Measurements from ENCODE around the gene CERCAM.
"Not testable (repeated sequence)": the region's sequence is repeated elsewhere in the genome, so short reads cannot be mapped to it uniquely, and the experiment has no call there.

Gene CERCAM

DNA sequence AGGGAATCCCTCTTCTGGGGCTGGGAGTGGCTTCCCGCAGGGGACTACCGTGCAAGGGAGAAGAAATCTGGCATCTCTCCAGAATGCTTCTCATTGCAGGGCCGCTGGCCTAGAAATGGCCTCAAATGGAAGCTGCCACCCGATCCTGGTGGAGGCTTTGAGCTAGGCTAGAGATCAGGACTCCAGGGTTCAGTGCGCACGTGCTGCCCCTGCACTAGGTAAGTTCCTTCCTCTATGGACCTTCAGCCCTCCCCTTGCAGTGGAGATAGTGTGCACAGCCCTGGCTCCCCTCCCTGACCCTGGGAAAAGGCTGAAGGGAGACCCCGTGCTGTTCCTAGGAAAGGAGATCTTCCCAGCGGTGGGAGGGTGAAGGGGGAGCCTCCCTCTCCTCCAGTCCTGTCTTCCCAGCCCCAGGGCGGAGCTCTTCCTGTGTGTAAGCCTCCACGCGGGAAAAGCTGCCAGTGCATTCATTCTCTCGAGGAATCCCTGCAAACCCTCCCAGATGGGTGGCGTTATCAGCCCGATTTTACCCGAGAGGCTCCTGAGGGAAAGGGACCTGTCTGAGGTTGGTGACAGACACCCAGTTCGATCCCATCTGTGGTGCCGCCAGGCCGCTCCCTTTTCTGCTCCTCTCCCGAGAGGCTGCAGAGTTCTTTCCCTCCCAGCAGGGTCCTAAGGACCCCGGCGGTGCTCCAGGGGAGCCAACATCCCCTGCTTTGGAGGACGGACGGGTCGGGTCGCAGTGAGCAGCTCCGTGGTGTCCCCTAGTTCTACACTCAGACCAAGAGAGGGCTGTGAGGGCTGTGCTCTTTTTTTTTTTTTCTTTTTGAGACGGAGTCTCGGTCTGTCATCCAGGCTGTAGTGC is 1.4 kb upstream of the CERCAM start:
- DNase-seq, result peak; percentile 70

DNA sequence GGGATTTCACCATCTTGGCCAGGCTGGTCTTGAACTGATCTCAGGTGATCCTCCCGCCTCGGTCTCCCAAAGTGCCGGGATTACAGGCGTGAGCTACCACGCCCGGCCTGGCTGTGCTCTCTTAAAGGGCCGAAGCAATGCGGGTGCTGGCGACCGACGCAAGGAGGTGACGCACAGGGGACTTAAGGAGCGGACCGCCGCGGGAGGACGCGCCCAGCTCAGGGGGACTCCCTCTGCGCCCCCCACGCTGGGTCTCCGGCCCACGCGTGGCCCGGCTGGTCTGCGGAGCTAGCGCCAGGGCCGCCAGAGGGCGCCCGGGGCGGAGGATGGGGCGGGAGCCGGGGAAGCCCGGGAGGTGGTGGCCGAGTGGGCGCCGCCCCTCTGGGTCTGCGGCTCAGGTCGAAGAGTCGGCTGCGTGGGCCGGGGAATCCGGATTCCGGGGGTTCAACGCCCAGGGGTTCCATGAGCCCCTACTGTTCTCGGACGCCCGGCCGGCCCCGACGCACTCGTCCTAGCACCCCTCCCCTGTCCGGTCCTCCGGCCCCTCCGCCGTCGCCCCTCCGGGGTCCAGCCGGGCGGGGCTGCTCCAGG is 502 bp upstream of the CERCAM start:
- DNase-seq, result peak; percentile 34

DNA sequence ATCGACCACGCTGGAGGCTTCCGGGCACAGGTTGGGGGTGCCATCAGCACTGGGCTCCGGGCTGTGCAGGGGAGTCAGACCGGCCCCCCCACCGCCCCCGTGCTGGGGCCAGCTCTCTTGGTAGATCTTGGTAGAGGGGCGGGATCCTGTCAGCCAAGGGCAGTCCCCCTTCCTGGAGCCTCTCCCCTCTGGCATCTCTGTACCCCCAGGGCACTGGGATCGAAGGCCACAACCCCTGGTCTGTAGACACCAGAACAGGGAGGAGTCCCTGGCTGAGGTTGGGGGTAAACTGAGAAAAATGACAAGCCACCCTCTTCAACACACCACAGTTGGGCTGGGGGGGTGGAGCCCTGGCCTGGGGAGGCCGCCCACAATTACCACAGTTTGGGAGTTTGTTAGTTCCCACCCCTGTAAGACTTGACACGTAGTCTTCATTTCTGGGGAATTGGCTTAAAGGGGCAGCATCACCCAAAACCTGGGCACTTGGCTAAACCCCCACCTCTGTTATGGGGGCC is 882 bp downstream of the CERCAM start:
- no peak for DNase-seq

DNA sequence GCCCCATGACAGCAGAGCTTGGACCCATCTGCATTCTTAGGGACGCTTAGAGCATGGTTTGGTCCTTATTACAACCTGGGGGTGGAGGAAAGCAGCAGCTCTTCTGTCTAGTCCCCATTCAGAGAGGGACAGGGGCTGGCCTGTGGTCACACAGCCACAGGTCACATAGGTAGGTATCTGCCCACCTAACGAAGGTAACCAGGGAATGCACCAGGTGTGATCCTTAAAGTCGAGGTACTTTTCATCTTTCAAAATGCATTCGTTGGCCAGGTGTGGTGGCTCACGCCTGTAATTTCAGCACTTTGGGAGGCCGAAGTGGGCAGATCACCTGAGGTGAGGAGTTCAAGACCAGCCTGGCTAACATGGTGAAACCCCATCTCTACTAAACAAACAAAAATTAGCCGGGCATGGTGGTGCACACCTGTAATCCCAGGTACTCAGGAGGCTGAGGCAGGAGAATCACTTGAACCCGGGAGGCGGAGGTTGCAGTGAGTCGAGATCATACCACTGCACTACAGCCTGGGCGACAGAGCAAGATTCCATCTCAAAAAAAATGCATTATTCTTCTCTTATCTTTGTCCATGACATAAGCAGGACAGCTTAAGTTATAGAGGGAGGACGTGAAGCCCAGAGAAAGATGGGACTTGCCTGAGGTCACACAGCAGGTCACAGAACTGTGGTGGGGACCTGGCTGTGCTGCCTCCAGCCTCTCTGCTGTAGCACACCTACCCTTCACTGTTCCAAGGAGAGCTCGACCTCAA is 1.5 kb downstream of the CERCAM start:
- not testable (repeated sequence) for DNase-seq

DNA sequence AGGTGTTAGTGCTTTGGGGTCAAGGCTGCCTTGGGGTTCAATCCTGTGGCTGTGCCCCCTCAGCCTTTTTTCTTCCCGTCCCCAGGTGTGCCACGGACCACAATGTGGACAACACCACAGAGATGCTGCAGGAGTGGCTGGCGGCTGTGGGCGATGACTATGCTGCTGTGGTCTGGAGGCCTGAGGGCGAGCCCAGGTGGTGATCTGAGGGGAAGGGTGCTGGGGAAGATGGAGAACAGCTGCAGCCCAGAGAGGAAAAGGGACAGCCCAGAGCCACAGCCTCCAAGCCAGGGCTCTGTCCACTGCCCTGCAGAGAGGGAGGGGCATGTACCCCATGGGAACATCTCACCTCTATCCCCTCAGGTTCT is 2.1 kb downstream of the CERCAM start:
- no peak for DNase-seq

DNA sequence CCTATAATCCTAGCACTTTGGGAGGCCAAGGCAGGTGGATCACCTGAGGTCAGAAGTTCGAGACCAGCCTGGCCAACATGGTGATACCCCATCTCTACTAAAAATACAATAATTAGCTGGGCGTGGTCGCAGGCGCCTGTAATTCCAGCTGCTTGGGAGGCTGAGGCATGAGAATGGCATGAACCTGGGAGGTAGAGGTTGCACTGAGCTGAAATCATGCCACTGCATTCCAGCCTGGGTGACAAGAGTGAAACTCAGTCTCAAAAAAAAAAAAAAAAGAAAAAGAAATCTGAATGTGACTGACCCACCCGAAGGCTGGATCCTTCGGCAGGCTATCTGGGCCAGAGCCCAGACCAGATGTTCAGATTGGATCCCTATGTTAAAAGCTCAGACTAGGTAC is 2.7 kb downstream of the CERCAM start:
- not testable (repeated sequence) for DNase-seq

DNA sequence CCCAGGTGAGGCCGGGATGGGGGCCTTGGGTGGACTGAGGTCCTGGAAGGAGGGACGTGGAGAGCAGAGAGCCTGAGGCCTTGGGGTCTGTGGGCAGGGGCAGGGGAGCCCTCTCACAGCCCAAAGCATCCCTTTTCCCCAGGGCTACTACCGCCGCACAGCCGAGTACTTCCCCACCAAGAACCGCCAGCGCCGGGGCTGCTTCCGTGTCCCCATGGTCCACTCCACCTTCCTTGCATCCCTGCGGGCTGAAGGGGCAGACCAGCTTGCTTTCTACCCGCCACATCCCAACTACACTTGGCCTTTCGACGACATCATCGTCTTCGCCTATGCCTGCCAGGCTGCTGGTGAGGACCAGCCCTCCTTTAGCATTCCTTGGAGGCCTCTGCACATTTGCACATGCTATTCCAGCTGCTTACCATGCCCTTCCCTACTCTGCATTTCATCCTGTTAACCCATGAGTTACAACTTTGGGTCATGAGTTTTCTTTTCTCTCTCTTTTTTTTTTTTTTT is 3.7 kb downstream of the CERCAM start:
- DNase-seq, result no peak

DNA sequence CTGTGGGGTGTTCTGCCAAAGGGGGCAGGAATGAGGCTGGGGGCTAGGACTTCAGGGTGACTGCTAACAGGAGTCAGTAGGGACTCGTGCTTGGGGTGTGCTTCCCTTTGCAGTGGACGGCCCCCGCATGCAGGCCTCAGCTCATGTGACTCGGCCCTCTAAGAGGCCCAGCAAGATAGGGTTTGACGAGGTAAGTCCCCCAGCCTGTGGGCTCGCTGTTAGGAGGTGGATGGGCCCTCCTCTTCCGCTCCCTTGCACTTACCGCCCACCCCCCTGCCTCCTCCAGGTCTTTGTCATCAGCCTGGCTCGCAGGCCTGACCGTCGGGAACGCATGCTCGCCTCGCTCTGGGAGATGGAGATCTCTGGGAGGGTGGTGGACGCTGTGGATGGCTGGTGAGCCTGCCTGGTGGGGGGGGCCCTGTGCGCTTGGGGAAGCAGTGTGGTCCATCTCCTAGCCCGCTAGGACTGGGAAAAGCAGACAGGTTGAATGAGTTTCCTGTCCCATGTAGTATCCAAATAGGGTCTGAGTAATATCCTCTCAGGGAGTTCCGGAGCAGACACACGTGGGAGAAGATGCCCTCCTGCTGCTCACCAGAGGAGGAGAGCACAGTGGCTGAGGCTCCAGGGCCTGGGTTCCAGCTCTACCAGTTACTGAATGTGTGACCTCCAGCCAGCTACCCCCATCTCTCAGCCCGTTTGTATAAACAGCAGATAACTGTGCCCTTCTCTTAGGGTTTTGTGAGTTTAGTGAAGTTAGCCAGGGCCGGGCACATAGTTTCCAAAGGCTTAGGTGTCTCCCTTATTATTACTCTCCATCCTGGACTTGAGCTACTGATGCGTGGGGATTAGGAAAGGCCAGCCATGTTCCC is 8.2 kb downstream of the CERCAM start:
- no peak for DNase-seq

DNA sequence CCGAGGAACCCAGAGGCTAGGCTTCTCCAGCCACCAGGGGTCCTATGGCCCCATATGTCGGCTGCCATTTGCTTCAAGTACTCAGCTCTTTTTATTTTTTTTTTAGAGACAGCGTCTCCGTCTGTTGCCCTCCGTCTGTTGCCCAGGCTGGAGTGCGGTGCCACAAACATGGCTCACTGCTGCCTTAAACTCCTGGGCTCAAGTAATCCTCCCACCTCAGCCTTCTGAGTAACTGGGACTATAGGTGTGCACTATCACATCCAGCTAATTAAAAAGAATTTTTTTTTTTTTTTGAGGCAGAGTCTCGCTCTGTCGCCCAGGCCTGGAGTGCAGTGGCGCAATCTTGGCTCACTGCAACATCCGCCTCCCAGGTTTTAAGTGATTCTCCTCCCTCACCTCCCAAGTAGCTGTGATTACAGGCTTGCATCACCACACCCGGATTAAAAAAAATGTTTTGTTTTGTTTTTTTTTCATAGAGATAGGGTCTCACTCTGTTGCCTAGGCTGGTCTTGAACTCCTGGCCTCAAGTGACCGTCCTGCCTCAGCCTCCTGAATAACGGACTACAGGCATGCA is 8.9 kb downstream of the CERCAM start:
- no peak for DNase-seq

DNA sequence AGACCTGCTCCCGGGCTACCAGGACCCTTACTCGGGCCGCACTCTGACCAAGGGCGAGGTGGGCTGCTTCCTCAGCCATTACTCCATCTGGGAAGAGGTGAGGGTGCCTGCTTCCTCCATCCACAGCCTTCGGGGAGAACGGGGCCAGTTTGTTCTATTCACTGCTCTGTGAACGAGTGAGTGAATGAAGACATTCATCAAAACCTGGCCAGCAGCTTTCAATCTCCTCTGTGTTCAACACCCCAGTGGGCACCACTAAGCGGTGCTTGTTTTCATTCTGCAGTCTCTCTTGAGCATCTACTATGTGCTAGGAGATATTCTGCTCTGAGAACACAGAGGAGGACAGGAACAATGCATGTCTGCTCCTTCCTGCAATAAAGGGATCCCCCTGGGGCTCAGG is 10.6 kb downstream of the CERCAM start:
- DNase-seq, result no peak

DNA sequence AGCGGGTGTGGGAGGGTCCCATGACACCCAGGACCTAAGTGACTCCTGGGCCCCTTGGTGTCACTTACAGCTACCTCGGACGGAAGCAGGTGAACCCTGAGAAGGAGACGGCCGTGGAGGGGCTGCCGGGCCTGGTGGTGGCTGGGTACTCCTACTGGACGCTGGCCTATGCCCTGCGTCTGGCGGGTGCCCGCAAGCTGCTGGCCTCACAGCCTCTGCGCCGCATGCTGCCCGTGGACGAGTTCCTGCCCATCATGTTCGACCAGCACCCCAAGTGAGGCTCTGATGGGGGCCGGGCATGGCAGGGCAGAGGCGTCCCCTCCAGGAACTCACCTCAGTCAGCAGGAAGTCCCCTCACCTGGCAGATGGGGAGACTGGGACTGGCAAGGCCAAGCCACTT is 13.7 kb downstream of the CERCAM start:
- DNase-seq, result no peak

DNA sequence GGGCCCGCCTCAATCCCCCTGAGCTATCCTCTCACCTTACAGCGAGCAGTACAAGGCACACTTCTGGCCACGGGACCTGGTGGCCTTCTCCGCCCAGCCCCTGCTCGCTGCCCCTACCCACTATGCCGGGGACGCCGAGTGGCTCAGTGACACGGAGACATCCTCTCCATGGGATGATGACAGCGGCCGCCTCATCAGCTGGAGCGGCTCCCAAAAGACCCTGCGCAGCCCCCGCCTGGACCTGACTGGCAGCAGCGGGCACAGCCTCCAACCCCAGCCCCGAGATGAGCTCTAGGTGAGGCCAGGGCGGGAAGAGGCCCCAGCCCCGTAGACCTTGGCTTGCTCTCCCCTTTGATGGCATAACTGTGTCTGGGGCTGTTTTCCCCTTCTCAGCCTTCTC is 15.0 kb downstream of the CERCAM start:
- DNase-seq, result no peak

DNA sequence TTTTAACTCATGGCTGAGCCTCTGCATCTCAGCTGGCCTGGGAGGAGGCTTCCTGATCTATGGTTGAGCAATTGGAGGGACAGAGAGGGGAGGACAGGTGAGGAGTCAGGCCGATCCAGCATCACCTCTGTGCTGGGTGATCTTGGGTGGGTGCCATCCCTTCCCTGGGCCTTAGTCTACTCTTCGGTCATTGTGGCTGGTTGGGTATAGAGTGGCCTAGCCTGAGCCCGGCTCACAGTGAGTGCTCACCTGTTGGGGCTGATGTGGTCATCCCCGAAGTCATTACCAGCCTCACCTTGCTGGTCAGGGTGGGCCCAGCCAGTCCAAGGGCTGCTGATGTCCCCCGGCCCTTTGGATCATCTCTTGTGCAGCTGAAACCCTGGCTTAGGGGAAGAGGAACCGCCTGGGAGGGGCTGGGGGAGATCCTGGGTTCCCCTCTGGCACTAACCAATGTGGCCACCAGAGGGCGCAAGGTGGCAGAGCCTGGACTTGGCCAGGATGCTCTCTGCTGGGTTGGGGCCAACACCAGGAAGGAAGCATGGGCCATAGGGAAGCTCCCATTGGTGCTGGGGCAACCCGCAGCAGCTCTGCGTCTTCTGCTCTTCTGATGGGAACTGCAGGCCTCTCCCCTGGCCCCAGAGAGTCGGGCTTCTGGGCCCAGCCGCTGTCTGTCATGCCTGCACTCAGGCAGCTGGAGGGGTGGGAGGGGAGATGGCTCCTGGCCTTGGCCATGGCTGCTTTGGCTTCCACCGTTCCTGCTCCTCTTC is 17.9 kb downstream of the CERCAM start:
- DNase-seq, result peak; percentile 82

DNA sequence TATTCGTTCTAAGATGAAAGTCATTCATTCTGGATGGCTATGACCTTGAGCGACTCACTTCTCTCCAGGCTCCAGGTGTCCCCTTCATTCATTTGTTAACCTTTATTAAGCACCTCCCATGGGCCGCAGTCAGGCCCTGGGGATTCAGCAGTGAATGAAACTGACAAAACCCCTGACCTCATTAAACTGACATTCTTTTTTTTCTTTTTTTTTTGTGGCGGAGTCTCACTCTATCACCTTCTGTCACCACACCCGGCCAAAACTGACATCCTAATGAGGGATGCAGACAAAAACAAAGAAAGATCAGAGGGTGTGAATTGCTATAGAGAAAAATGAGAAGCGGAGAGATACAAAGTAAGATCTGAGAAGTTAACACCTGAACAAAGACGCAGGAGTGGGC is 18.6 kb downstream of the CERCAM start:
- DNase-seq, result no peak

DNA sequence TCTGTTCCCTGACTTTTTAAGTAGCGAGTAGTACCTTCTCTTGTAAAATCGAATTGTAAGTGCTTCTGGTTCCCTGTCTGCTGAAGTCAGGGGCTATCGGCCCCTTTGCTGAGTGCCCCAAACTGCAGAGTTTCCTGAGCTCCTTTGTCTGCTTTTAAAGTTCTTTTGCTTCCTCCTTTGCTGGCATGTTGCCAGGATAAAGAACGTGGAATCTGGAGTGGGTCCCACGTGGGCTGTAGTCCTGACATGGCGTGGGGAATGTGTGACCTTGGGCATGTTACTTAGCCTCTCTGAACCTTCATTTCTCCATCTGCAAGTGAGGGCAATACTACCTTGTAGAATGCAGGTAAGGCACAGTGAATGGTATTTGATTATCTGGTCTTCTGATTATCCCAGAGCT is 21.5 kb downstream of the CERCAM start:
- no peak for DNase-seq

DNA sequence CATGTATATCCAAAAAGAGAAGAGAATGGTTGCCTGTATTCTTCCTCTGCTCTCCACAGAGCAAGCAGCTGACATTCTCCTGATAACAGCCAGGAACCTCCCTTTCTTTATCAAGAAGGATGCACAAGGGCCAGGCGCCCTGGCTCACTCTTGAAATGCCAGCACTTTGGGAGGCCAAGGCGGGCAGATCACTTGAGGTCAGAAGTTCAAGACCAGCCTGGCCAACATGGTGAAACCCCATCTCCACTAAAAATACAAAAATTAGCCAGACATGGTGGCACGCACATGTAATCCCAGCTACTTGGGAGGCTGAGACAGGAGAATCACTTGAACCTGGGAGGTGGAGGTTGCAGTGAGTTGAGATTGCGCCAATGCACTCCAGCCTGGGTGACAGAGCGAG is 25.8 kb downstream of the CERCAM start:
- DNase-seq, result not testable (repeated sequence)

DNA sequence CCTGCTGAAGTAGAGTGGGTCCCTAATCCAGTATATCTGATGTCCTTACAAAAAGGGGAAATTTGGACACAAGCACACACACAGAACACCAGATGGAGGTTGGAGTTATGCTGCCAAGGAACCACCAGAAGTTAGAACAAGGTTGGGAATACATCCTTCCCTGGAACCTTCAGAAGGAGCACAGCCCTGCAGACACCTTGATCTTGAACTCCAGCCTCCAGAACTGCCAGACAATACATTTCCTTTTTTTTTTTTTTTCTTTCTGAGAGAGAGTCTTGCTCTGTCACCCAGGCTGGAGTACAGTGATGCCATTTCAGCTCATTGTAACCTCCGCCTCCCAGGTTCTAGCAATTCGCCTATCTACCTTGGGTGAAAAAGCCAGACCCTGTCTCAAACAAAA is 28.1 kb downstream of the CERCAM start:
- no peak for DNase-seq

DNA sequence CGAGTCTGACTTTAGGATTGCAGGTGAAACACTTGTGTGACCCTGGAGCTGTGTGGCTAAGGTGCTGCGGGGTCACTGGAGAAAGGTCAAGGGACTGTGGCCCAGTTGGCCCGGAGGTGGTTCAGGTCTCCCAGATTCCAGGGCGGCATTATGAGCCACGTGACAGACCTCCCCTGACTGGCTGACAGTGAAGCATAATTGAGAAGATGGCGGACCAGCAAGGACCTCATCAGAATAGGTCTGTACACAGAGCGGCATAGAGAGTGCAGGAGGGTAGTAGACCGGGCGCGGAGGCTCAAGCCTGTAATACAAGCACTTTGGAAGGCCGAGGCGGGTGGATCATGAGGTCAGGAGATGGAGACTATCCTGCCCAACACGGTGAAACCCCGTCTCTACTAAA is 34.3 kb downstream of the CERCAM start:
- no peak for DNase-seq

DNA sequence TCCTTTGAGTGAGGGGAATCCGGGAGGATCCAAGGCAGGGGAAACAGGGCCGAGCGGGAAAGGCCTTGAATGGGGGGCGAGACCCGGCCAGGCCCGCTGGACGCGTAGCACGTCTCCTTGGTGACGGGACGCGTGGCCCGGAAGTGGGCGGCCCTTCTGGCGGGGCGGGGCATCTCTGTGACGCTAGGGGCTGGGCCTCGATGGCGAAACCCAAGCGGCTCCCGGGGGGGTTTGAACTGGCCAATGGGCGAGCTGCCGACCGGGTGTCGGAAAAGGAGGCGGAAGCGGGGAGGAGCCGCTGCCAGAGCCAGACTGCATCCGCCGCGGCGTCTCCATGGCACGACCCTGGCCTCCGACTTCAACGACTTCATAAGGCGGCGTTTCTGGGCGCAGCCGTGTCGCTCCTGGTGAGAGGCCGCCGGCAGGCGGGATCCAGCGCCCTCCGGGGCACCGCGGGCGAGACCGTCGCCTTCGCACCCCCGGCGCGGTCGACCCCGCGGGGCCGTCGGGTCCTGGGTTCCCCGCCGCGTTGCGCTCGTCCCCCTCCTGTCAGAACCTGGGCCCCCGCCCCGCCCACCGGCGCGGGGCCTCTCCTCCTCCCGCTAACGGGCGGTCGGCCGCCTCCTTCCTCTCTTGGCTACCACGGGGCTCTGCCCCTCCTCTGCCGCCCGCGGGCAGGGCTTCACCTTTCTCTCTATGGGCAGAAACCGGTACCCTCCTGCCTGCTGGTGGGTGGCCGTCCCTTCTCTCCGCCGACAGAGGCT is 35.4 kb downstream of the CERCAM start, which contains the start of gene ODF2:
Gene ODF2 (plus strand): TSS at position 158 of the 764 bp plus-strand sequence. CDS start 86 bp downstream, at position 244.
- DNase-seq, result peak; percentile 97

DNA sequence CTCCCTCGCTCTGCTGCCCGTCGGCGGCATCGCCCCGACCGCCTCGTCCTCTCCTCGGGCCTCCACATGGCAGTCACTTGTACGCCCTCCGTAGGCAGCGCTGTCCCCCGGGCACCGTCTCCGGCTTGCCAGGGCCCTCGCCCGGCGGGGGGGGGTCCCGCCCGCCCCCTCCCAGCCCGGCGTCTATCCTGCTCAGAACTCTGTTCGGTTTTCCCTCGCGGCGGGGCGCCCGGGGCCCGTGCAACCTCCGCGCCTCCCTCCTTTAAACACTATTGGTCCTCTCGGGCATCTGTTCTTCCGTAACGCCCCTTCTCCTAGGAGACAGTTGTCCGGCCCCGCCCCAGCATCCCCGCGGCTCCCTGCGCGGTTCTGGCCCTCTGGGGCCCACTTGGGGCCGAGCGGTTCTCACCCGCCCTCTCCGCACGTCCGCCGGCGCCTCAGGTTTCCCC is 36.0 kb downstream of the CERCAM start:
- peak; percentile 47 for DNase-seq

Data from NCI-H2029 (cell line).